ENCODE data around the gene CPXCR1. TPM values are rescaled to one million over a fixed set of nuclear protein-coding genes. Genes with fewer than 3 reads are reported as not detected.
"Not testable (repeated sequence)": the region's sequence is repeated elsewhere in the genome, so short reads cannot be mapped to it uniquely, and the experiment has no call there.

The CPXCR1 gene
- total and polyA plus RNA-seq, 2 donors (not counting 3 experiments of a cell fraction or from before 2014, with no cell fraction given), result not detected

- TF ChIP-seq GATA2 (IDR thresholded peaks at IDR 0.05; ENCODE audit: insufficient read depth, insufficient read length, low read depth, low read length) (no peak), POLR2A (IDR thresholded peaks at IDR 0.05; ENCODE audit: low read depth, low read length) (no peak), CTCF (IDR thresholded peaks at IDR 0.05; ENCODE audit: extremely low read depth in 1 of 2, insufficient read depth in 1 of 2, low read depth in 1 of 2, low read length in 2 of 2) (no peak), JUN (IDR thresholded peaks at IDR 0.05; ENCODE audit: borderline replicate concordance, insufficient read depth, insufficient read length, low read depth) (no peak), POLR2AphosphoS5 (IDR thresholded peaks at IDR 0.05; ENCODE audit: insufficient read depth, low read depth, low read length) (no peak), FOS (IDR thresholded peaks at IDR 0.05; ENCODE audit: borderline replicate concordance, insufficient read depth, low read length) (no peak), MAX (IDR thresholded peaks at IDR 0.05; ENCODE audit: insufficient read depth, insufficient read length) (no peak), MYC (IDR thresholded peaks at IDR 0.05; ENCODE audit: low read depth, low read length) (no peak), EZH2 (IDR thresholded peaks at IDR 0.05; ENCODE audit: borderline replicate concordance, low read depth, low read length, severe bottlenecking) (no peak)
- H3K79me2 ChIP-seq (ENCODE audit: control insufficient read depth, insufficient read depth, low read length), result no peaks in the 10 kb centered on the region
- H3K4me3 ChIP-seq (replicated peaks in 1 of 3; ENCODE audit: insufficient read depth in 1 of 3, low read depth in 1 of 3, low read length in 3 of 3), result no peak overlapping the region
- no peaks in the 10 kb centered on the region for H4K20me1 ChIP-seq (replicated peaks; ENCODE audit: control insufficient read depth, extremely low read depth, insufficient read depth, low read length)
- no peak overlapping the region for H3K9ac ChIP-seq (replicated peaks; ENCODE audit: extremely low read depth, insufficient read depth, low read length)
- ChIA-PET CTCF (no interaction called here), POLR2A (no interaction called here)
- no peak overlapping the region for H3K27ac ChIP-seq (ENCODE audit: insufficient read depth, low read depth, low read length)
- H3K9me1 ChIP-seq (replicated peaks; ENCODE audit: control insufficient read depth, extremely low read depth, insufficient read depth, low read length), result no peaks in the 10 kb centered on the region
- dilution Hi-C loops (cut with MboI; ENCODE audit: extremely low pct_ligation_motif_present, low sequenced_read_pairs) (no loop called here), intact Hi-C loops (cut with micrococcal nuclease) (no loop called here)
- DNase-seq (ENCODE audit: low read depth, low spot score), result no peak
- no peak overlapping the region for H3K4me2 ChIP-seq (ENCODE audit: insufficient read depth, low read length)
- H3K9me3 ChIP-seq (replicated peaks; ENCODE audit: control insufficient read depth, insufficient read depth, low read length), result no peaks in the 10 kb centered on the region
- no peak overlapping the region for H2AFZ ChIP-seq (ENCODE audit: low read depth, low read length)
- H3K4me1 ChIP-seq (ENCODE audit: control insufficient read depth, extremely low read depth, insufficient read depth, low read length), result no peaks in the 10 kb centered on the region
- BruUV-seq (replicated peaks), result no TSS peak
- H3K27me3 ChIP-seq (ENCODE audit: control insufficient read depth in 2 of 2, insufficient read depth in 2 of 2, low read length in 2 of 2), result no peaks in the 10 kb centered on the region
- no peaks in the 10 kb centered on the region for H3K36me3 ChIP-seq (ENCODE audit: control insufficient read depth in 2 of 2, extremely low read depth in 1 of 2, insufficient read depth in 2 of 2, low read length in 2 of 2)
- no peak for FAIRE-seq
These were observed 11.2 kb upstream of the CPXCR1 start for GRCh38 chrX:88735835-88736234.

GRCh38 chrX:88746215-88746614 is 810 bp upstream of the CPXCR1 start:
- H3K4me1 ChIP-seq (ENCODE audit: control insufficient read depth, extremely low read depth, insufficient read depth, low read length); H3K9ac ChIP-seq (replicated peaks; ENCODE audit: extremely low read depth, insufficient read depth, low read length); H3K4me2 ChIP-seq (ENCODE audit: insufficient read depth, low read length); H3K36me3 ChIP-seq (ENCODE audit: control insufficient read depth in 2 of 2, extremely low read depth in 1 of 2, insufficient read depth in 2 of 2, low read length in 2 of 2); BruUV-seq (replicated peaks); H3K9me1 ChIP-seq (replicated peaks; ENCODE audit: control insufficient read depth, extremely low read depth, insufficient read depth, low read length); H4K20me1 ChIP-seq (replicated peaks; ENCODE audit: control insufficient read depth, extremely low read depth, insufficient read depth, low read length); H3K27ac ChIP-seq (ENCODE audit: insufficient read depth, low read depth, low read length); DNase-seq (ENCODE audit: low read depth, low spot score); H2AFZ ChIP-seq (ENCODE audit: low read depth, low read length); POLR2A ChIA-PET; H3K9me3 ChIP-seq (replicated peaks; ENCODE audit: control insufficient read depth, insufficient read depth, low read length); H3K4me3 ChIP-seq (replicated peaks in 1 of 3; ENCODE audit: insufficient read depth in 1 of 3, low read depth in 1 of 3, low read length in 3 of 3); CTCF ChIA-PET; dilution Hi-C loops (cut with MboI; ENCODE audit: extremely low pct_ligation_motif_present, low sequenced_read_pairs); H3K79me2 ChIP-seq (ENCODE audit: control insufficient read depth, insufficient read depth, low read length); FAIRE-seq; intact Hi-C loops (cut with micrococcal nuclease); H3K27me3 ChIP-seq (ENCODE audit: control insufficient read depth in 2 of 2, insufficient read depth in 2 of 2, low read length in 2 of 2): not testable (repeated sequence)

DNA sequence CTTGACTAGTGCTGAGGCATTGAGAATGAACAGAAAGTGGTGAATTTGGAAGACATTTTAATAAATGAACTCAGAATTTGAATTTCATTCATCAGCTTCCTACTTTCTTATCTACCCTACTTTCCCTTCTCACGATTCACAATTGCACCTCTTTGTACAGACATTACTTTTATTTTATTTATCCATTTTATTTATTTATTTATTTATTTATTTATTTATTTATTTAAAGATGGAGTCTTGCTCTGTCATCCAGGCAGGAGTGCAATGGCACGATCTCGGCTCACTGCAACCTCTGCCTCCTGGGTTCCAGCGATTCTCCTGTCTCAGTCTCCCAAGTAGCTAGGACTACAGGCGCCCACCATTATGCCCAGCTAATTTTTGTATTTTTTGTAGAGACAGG is 5.3 kb downstream of the CPXCR1 start:
- H3K27me3 ChIP-seq (ENCODE audit: control insufficient read depth in 2 of 2, insufficient read depth in 2 of 2, low read length in 2 of 2); H3K9ac ChIP-seq (replicated peaks; ENCODE audit: extremely low read depth, insufficient read depth, low read length); intact Hi-C loops (cut with micrococcal nuclease); H2AFZ ChIP-seq (ENCODE audit: low read depth, low read length); H3K79me2 ChIP-seq (ENCODE audit: control insufficient read depth, insufficient read depth, low read length); FAIRE-seq; H3K4me1 ChIP-seq (ENCODE audit: control insufficient read depth, extremely low read depth, insufficient read depth, low read length); H3K4me2 ChIP-seq (ENCODE audit: insufficient read depth, low read length); dilution Hi-C loops (cut with MboI; ENCODE audit: extremely low pct_ligation_motif_present, low sequenced_read_pairs); H3K4me3 ChIP-seq (replicated peaks in 1 of 3; ENCODE audit: insufficient read depth in 1 of 3, low read depth in 1 of 3, low read length in 3 of 3); CTCF ChIA-PET; H4K20me1 ChIP-seq (replicated peaks; ENCODE audit: control insufficient read depth, extremely low read depth, insufficient read depth, low read length); H3K36me3 ChIP-seq (ENCODE audit: control insufficient read depth in 2 of 2, extremely low read depth in 1 of 2, insufficient read depth in 2 of 2, low read length in 2 of 2); H3K9me3 ChIP-seq (replicated peaks; ENCODE audit: control insufficient read depth, insufficient read depth, low read length); BruUV-seq (replicated peaks); POLR2A ChIA-PET; H3K27ac ChIP-seq (ENCODE audit: insufficient read depth, low read depth, low read length); H3K9me1 ChIP-seq (replicated peaks; ENCODE audit: control insufficient read depth, extremely low read depth, insufficient read depth, low read length); DNase-seq (ENCODE audit: low read depth, low spot score): not testable (repeated sequence)

Data from endothelial cell of umbilical vein (primary cell).